Measurements from ENCODE around the gene SNX30.

The SNX30 gene

GRCh38 chr9:112822618-112823017 is 72.1 kb downstream of the SNX30 start:
- DNase-seq (ENCODE audit: low read depth) = no peak

- no peak for DNase-seq (ENCODE audit: low read depth)
These were observed 72.7 kb downstream of the SNX30 start for GRCh38 chr9:112823257-112823656.

- no peak for DNase-seq (ENCODE audit: low read depth)
These were observed 80.8 kb downstream of the SNX30 start for GRCh38 chr9:112831281-112831851.

- no peak for DNase-seq (ENCODE audit: low read depth)
These were observed 81.4 kb downstream of the SNX30 start for GRCh38 chr9:112831969-112832368.

GRCh38 chr9:112833081-112833480 is 82.5 kb downstream of the SNX30 start:
- no peak for DNase-seq (ENCODE audit: low read depth)

GRCh38 chr9:112836394-112836793 is 85.8 kb downstream of the SNX30 start:
- no peak for DNase-seq (ENCODE audit: low read depth)

- no peak for DNase-seq (ENCODE audit: low read depth)
These were observed 87.8 kb downstream of the SNX30 start for GRCh38 chr9:112838342-112838741.

GRCh38 chr9:112839331-112839730 is 88.8 kb downstream of the SNX30 start:
- no peak for DNase-seq (ENCODE audit: low read depth)

- no peak for DNase-seq (ENCODE audit: low read depth)
These were observed 90.7 kb downstream of the SNX30 start for GRCh38 chr9:112841261-112841660.

- no peak for DNase-seq (ENCODE audit: low read depth)
These were observed 92.0 kb downstream of the SNX30 start for GRCh38 chr9:112842555-112842954.

- DNase-seq (ENCODE audit: low read depth) = no peak
These were observed 94.4 kb downstream of the SNX30 start for GRCh38 chr9:112844771-112845542.

GRCh38 chr9:112846528-112847488 is 96.2 kb downstream of the SNX30 start:
- DNase-seq (ENCODE audit: low read depth) = peak; percentile 10

- no peak for DNase-seq (ENCODE audit: low read depth)
These were observed 98.0 kb downstream of the SNX30 start for GRCh38 chr9:112848316-112849151.

- no peak for DNase-seq (ENCODE audit: low read depth)
These were observed 98.9 kb downstream of the SNX30 start for GRCh38 chr9:112849363-112849922.

- DNase-seq (ENCODE audit: low read depth) = no peak
These were observed 100.3 kb downstream of the SNX30 start for GRCh38 chr9:112850840-112851239.

GRCh38 chr9:112852741-112853504 is 102.4 kb downstream of the SNX30 start:
- no peak for DNase-seq (ENCODE audit: low read depth)

- DNase-seq (ENCODE audit: low read depth) = no peak
These were observed 103.5 kb downstream of the SNX30 start for GRCh38 chr9:112853882-112854585.

- no peak for DNase-seq (ENCODE audit: low read depth)
These were observed 104.1 kb downstream of the SNX30 start for GRCh38 chr9:112854657-112855056.

GRCh38 chr9:112856200-112856599 is 105.6 kb downstream of the SNX30 start:
- no peak for DNase-seq (ENCODE audit: low read depth)

GRCh38 chr9:112856843-112857242 is 106.3 kb downstream of the SNX30 start:
- no peak for DNase-seq (ENCODE audit: low read depth)
